Femur (tissue), 1 donor: ENCODE data around the gene PPAN.

Source experiments
- DNase-seq: peaks from one replicate; pipeline ENCODE4 v3.0.0-alpha.2; 2017

PPAN gene

DNA sequence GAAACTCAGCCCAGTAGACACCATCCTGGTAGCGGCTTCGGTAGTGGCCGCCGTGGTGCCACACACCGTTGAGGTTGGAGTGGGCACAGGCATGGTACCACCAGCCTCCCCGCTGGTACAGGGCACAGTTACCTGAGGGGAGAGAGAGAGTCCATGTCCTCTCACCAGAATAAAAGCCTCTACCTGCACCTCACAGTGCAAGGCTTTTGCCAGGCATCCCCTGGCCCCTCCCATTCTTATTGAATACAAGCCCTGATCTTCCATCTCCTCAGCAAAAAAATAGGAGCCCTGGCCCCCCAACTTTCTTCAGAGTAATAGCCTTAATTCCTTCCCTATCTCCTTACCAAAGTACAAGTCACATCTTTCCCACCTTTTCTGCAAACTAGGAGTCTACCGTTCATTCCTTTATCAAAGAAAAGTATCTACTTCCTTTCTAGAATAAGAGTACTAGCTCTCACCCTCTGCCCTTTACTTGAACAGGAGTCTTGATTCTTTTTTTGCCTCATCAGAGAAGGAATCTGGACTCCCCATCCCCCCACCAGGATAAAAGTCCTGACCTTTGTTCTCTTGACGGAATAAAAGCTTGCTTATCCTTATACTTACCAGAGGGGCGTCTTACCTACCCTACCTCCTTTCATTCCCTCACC lies 13.4 kb upstream of the PPAN start:
- no peak for DNase-seq

DNA sequence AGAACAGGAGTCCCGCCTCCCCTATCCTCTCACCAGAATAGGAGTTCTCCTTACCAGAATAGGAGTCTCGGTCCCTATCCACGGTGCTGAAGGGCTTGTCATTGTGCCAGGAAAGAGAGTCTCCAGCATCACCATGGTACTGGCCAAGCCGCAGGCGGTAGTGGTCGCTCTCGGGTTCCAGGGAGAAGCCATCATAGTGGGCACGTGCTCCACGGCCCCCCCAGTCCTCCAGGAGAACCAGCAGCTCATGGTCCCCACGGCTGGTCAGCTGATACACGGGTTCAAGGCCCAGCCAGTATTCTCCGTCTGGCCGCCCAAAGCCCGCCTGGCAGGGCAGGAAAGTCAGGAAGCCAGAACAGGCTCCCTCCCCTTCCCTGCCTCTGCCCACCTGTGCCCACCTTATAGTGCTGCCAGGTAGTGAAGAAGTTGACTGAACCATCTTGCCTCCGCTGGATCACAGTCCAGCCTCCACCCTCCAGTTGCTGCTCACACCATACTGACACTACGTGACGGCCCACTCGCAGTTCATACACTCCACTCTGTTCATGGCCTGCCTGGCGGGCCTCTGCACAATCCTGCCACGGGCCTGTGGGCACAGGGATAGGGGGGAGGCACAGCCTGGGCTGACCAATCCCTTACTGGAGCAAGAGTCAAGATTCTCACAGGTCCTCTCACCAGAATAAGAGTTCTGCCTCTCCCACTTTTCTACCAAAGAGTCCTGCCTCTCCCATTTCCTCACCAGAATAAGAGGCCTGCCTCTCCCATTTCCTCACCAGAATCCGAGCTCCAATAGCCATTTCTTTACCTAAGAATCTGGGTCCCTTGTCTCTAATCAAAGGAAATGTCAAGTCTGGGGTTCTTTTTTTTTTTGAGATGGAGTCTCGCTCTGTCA lies 12.6 kb upstream of the PPAN start:
- no peak for DNase-seq

- DNase-seq: no peak
These were observed 10.6 kb upstream of the PPAN start for GRCh38 chr19:10095622-10095947.

GRCh38 chr19:10095948-10096614 lies 10.1 kb upstream of the PPAN start:
- DNase-seq: peak; percentile 94

DNA sequence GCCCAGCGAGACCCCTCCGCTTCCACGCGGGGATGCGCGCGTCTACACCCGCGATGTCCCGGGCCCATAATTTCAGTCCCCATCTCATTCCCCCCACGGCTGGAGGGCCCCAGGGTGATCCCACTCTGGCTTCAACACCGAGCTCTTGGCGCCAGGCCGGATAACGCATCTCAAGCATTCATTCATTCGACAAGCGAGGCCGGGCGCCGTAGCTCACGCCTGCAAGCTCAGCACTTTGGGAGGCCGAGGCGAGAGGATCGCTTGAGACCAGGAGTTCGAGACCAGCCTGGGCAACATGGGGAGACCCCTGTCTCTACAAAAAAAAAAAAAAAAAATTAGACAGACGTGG lies 9.6 kb upstream of the PPAN start:
- DNase-seq: no peak

GRCh38 chr19:10100163-10100785 lies 5.9 kb upstream of the PPAN start:
- DNase-seq: no peak

GRCh38 chr19:10102787-10103236 lies 3.4 kb upstream of the PPAN start:
- DNase-seq: no peak

- no peak for DNase-seq
These were observed 2.0 kb upstream of the PPAN start for GRCh38 chr19:10104130-10104513.

DNA sequence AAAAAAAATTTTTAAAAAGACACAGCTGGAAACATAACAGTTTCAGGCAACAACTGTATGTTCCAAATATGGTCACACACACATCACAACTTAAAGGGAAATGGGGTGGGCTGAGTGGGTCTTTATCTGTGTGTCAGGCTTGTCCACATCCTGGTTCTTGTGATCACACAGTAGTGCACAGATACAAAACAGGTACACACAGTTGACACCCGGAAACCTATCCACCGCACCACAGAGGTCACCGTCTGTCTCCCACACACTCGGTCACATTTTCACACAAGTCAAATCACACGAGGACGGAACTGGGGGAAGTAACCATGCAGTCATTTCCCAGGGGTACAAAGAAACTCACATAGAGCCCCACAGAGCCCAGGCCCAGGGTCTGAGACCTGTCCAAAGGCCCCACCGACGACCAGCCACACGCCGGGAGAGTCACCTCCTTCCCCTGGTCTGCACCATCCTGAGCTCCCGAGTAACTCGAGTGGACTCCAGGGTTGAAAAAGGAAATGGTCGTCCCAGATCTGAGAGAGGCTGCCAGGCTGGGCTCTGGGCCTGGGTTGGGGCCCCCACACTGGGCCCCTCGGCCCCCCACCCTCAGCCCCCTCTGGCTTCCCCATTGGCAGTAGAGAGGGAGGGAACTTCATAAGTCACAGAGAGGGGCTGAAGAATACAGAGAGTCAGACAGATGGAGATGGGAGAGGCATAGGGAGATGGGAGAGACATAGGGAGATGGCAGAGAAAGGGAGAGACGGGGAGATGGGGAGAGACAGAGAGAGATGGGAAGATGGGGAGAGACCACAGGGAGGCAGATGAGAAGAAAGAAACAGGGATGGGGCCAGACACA lies 1.3 kb upstream of the PPAN start:
- peak; percentile 78 for DNase-seq

DNA sequence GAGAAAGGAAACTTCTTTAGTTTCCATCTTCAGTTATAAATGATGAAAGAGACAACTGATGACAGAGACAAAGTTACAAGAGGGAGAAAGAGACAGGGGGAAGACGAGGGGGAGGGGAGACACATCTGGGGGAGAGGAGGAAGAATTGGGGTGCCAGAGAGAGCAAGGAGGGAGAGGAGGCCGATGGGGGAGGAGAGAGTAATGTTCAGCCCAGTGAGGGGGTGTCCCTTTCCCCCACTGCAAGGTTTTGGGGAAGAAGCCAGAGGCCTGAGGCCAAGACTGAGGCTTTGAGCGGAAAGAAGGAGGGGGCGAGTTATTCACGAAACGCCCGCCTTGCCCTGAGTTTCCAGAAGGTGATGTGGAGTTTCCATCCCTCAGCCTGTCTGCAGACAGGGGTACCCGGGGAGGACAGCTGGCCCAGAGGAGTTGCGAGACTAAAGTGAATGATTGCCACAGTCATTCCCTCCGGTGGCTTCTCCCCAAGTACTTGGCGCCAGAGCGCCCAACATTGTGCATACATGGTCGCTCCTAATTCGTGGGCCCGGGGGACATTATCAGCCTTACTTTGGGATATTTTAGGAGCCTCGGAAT lies 558 bp upstream of the PPAN start:
- peak; percentile 92 for DNase-seq

GRCh38 chr19:10107254-10107653 lies 1.1 kb downstream of the PPAN start:
- no peak for DNase-seq

- no peak for DNase-seq
These were observed 1.7 kb downstream of the PPAN start for GRCh38 chr19:10107817-10108367.

GRCh38 chr19:10109528-10109927 lies 3.4 kb downstream of the PPAN start:
- DNase-seq: no peak

GRCh38 chr19:10110076-10110971 lies 4.2 kb downstream of the PPAN start:
- DNase-seq: no peak

DNA sequence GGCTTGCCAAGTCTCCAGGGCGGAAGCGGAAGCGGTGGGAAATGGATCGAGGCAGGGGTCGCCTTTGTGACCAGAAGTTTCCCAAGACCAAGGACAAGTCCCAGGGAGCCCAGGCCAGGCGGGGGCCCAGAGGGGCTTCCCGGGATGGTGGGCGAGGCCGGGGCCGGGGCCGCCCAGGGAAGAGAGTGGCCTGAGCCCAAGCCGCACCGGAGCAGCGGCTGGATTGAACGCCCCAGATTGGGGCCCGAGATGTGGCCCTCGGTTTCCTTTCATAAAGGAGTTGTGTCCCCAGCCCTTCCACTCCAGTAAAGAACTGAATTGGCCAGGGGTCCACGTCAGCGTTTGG lies 4.8 kb downstream of the PPAN start:
- DNase-seq: no peak

- peak; percentile 29 for DNase-seq
These were observed 5.2 kb downstream of the PPAN start, which contains the start of gene P2RY11 for GRCh38 chr19:10111405-10111811. Gene P2RY11 (plus strand): TSS chr19:10111693. CDS start chr19:10111722, 29 bp downstream.

DNA sequence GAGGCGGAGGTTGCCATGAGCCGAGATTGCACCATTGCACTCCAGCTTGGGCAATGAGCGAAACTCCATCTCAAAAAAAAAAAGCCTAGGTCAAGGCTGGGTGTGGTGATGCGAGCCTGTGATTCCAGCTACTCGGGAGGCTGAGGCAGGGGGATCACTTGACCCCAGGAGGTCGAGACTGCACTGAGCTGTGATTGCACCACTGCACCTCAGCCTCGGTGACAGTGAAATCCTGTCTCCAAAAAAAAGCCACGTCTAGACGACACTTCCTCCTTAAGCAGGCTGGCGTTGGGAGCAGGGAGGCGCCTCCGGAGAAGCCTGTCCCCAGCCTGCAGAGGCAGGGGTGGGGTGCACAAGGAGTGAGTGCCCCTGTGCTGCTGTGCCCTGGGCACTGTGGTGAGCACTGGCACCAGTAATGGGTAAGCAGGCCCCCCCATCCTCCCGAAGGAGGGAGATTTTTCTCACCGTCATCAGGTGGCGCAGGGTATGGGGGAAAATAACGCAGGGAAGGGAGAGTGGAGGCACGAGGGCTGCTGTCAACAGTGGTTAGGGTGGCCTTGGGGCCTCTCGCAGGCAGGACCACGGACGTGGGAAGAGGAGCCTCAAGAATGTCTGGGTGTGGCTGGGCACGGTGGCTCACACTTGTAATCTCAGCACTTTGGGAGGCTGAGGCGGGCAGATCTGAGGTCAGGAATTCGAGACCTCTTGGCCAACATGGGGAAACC lies 6.0 kb downstream of the PPAN start:
- no peak for DNase-seq

- DNase-seq: peak; percentile 61
These were observed 6.9 kb downstream of the PPAN start for GRCh38 chr19:10112895-10113591.

DNA sequence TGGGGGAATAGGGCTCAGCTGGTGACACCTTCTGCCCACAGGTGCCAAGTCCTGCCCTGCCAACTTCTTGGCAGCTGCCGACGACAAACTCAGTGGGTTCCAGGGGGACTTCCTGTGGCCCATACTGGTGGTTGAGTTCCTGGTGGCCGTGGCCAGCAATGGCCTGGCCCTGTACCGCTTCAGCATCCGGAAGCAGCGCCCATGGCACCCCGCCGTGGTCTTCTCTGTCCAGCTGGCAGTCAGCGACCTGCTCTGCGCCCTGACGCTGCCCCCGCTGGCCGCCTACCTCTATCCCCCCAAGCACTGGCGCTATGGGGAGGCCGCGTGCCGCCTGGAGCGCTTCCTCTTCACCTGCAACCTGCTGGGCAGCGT lies 7.4 kb downstream of the PPAN start:
- peak; percentile 36 for DNase-seq
